Measurements from ENCODE around the gene LAMA5.
A peak's percentile ranks its signal among the peaks of the same experiment; 100 is the strongest.

LAMA5 gene

DNA sequence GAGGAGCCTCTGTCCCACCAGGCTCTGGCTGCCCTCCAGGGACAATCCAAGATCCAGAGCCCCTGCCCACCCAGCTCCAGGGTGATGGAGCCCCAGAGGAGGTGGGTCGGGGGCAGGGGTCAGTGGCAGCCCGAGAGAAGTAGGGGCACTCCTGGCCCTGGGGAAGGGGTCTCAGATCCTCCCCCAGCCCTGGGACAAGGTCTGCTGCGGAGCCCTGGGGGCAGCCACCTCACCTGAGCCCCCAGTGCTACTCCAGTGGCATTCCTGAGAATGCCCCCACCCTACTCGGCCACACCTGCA, 2.7 kb upstream of the LAMA5 start:
- no peak for DNase-seq (ENCODE audit: low read depth)

DNA sequence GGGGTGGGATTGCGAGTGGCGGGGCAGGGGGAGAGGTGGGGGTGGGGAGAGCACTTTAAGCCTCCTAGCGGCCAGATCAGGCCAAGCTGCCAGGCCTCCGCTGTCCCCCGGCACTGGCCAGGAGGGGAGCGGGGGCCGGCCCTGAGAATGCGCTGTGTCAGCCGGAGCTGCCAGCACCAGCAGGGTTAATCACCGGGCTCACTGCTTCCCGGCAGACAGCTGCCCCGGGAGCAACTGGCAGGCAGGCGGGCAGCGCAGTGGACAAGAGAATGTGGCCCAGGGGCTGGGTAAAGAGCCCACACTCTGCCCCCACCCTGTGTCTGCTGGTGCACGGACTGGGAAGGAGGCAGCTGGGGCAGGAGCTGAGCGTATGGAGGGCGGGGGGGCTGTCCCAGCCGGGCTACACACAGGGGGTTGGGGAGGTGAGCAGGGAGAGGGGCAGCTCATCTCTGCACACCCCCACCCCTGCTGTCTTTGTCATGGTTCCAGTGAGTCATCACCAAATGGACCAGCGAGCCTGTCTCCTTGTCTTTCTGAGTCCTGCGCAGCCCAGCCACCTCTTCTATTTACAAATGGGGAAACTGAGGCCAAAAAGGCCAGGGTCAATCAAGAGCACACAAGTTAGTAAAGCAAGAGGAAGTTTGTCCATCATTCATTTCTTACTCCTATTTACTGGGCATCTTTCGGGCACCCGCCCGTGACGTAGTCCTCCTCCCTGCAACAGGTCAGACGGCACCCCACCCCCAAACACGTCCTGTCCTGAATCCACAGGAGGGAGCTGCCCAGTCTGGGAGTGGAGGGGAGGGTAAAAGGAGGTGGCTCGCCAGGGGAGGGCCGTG, 2.1 kb upstream of the LAMA5 start:
- peak; percentile 69 for DNase-seq (ENCODE audit: low read depth)

DNA sequence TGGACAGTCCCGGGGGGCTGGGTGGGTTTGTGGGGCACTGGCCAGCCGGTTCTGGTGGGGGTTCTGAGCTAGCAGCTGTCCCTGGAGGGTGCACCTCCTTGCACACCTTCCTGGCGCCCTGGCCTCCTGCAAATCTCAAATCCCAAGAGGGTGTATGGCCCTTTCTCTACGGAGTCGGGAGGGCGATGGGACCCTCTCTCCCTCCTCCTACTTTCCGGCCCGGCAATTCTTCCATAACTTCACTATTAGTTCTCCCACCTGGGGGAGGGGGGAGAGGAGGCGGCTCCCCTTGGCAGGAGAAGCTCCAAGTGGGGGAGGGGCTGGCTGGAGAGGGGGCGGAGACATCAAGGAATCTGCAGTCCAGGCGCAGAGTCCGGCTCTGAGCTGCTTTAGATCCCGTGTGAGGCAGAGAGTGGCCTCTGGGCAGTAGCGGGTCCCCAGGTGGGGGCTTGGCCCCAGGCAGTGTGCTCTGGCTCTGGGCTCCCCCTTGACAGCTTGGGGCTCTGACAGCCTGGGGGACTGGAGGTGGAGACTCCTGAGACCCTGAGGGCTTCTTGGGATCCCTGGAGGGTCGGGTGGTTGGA, 1.4 kb upstream of the LAMA5 start:
- peak; percentile 44 for DNase-seq (ENCODE audit: low read depth)

DNA sequence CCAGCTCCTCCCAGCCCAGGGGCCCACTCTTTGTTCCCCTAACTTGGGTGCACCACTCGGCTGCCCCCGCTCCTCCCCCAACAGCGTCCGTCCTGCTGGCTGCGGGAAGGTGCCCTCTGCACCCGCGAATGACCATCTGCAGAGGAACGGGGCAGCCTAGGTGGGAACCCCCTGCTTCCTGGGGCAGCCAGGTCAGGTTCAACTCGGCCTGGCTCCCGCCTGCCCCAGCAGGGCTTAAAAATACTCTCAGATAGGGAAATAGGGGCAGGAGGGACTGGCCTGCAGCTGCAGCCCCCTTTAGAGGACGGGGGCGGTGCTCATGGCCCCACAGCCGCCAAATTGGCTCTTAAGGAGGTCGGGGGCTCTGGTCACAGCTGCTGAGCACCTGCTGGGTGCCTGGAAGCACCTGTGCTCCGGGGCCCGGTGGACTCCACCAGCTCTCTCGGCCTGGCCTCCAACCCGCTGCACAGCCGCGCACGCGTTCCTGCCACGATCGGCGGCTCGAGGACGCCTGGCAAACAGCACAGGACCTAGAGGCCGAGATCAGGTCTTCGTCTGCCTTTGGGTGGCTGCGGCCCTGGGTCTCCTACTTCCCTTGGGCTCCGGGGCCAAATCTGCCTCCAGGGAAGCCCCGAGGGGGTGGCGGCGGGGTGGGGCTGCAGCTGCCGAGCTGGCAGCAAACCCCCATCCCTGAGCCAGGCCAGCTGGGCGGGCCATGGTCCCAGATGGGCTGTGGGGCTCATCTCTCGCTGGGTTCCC, 700 bp upstream of the LAMA5 start:
- DNase-seq (ENCODE audit: low read depth), result no peak

DNA sequence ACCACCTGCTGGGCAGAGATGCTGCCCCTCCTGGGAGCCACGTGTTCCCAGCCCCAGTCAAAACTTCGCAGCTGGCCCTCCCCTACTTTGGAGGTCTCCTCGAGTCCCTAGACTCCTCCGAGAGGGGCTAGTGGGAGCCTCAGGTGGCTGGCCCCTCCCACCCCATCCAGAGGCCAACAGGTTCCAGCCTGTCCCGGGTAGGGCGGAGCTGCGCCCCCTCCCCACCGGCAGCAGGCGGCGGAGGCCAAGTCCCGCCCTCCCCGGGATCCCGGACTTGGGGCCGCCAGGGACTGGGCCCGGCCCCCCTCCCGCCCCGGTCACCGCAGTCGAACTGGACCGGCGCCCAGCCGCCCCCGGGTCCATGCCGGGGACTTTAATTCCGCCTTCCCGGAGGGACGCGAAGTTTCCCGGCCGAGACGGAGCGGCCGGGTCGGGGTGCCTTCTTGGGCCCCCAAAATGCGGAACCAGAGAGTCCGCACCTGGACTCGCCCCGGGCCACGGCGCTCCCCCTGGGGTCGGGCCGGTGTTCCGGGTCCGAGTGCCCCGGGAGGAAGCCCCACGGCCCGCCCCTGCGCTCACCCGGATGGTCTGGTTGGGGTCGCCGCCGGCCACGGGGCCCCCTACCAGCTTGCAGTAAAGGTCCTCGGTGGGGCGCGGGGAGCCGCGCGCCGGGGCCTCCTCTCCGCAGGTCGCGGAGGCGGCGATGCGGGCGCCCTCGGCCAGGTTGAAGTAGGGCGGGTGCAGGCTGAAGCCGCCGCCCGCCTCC, 559 bp downstream of the LAMA5 start:
- DNase-seq (ENCODE audit: low read depth), result no peak

DNA sequence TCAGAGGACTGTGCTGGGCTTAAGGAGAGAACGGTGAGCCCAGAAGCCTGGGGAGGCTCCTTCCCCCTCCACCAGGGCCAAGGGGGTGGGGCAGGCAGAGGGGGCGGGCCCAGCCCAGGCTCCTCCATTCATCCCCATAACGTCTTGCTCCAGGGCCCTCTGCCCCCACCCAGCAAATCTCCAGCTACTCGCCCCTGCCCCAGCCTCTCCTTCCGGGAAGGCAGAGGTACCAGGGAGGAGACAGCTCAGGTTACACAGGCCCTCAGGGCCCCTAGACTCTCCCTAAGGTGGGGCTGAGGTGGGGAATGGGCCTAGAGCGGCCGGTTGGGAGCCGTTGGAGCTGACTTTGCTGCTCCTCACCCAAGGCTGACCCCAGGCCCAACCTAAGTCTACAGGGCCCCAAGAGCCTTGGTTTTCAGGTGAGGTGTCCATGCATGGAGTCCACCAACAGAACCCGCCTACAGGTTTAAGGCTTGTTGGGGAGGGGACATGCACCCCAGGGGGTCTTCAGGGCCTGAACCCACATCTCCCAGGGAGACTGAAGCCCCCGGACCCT, 1.2 kb downstream of the LAMA5 start:
- no peak for DNase-seq (ENCODE audit: low read depth)

DNA sequence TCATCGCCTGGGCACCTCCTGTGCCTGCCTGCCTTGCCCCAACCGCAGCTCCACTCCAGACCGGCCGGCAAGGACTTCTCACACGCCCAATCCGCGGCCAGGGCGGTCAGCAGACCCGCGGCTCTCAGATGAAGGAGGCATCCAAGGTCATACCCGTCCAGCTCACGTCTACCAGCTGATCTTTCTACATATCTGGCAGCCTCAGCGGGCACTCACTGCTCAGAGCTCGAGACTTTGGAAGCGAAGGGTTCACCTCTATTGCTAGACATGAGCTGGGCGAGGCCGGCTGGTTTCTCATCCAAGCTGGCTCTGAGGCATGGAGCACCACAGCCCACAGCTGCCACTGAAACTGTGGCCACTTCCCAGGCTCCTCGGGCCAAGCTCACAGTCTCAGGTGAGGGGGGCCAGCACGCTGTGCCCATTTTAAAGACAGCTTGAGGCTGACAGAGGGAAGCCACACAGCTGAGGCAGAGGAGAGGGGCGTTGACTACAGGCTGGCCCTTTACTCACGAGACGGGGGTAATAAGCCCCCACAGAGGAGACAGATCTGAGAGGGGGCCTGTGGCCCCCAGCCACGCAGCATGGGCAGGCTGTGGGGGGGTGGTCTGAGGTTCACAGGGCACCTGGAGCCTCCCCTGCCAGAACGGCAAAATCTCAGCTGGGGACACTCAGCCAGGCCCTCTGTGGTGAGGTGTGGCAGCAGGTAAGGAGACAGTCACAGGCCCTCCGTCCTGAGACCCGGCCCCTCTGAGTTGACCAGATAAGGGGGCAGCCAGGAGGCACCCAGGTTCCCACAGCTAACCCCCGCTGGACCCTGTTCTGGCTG, 2.0 kb downstream of the LAMA5 start:
- no peak for DNase-seq (ENCODE audit: low read depth)

DNA sequence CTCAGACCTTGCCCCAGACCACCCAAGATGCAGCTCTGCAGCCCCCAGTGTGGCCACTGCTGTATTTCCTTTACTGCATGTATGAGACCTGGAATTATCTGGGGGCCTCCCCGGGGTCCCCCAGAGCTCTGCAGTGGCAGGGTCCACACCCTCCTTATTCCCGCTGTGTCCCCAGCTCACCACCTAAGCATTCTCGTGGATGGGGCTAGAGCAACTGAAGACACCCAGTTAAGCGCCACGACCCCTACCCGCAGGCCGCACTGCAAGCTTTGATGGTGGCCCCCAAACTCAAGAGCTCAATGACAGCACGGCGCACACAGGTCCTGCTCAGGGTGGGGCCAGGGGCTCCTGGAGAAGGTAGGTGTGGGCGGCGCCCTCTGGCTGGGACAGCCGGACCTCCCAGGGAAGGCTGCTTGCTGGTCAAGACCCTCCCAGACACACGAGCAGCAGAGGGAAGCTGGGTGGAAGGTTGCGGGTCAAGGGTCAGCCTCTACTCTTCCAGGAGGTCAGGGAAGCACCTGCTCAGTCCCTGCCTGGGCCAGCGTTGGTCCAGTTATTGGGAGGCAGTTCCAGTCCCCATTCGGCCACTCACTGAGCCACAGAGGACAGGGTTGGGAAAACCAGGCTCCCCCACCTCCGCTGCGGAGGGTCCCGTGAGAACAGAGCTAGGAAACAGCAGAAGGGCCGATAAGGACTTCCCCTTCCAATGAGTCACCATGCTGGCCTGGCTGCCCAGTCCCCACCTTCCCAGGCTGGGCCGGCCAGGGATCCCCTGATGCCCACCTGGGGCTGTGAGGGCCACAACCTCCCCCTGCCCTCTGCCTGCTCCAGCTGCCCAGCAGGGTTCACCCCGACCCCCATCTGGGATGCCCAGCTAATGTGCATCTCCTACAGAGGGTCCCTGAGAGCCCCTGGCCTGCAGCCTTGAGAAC, 2.9 kb downstream of the LAMA5 start:
- no peak for DNase-seq (ENCODE audit: low read depth)

DNA sequence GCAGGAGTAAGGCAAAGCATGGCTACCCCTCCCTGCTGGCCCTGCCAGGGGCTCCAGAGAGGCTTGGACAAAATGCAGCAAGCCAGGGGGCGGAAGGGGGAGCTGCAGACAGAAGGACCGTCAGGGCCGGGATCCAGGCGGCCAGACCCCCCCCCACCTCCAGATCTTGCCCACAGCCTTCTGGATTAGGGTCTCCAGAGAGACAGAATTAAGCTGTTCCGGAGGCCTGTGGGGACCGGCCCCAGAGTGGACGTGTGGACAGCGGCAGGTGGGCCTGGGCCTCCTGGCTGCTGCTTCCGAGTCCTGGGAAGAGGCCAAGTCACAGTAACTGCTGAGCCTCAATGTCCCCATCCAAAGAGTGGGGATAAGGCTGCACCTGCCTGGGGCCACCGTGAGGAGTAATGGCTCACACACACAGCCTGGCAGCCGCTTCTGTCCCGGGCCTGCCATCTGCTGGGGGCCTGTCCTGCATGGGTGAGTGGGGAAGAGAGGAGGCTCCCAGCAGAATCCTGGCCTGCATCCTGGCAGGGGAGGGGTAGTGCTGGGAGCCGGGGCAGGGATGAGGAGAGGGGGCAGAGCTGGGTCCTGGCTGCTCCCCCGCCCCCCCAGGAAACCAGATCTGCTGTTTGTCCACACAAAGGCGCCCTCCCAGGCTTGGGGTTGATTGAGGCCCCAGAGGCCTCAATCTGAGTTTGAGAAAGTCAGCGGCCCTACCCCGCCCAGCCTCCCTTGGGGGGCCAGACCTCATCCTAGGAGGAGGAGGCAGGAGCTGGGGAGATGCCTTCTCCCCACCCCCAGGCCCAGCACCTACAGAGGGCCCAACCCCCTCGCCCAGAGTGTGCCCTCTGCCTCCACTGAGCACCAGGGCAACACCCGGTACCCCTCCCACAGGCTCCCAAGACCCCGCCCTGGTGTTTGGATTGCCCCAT, 3.9 kb downstream of the LAMA5 start:
- no peak for DNase-seq (ENCODE audit: low read depth)

DNA sequence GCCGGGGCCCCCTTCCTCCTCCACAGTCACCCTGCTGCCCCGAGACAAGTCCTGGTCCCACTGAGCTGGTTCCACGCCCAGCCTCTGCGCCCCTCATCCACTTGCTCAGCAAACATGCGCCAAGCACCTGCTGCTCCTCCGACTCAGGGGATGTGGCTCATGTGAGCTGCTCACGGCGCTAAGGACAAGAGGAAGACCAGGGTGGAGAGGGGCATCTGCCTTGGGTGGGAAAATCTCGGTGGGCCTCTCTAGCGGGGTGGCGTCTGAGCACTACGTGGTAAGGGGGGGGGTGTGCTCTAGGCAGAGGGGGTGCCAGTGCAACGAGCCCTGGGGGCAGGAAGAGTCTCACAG, 4.5 kb downstream of the LAMA5 start:
- no peak for DNase-seq (ENCODE audit: low read depth)

DNA sequence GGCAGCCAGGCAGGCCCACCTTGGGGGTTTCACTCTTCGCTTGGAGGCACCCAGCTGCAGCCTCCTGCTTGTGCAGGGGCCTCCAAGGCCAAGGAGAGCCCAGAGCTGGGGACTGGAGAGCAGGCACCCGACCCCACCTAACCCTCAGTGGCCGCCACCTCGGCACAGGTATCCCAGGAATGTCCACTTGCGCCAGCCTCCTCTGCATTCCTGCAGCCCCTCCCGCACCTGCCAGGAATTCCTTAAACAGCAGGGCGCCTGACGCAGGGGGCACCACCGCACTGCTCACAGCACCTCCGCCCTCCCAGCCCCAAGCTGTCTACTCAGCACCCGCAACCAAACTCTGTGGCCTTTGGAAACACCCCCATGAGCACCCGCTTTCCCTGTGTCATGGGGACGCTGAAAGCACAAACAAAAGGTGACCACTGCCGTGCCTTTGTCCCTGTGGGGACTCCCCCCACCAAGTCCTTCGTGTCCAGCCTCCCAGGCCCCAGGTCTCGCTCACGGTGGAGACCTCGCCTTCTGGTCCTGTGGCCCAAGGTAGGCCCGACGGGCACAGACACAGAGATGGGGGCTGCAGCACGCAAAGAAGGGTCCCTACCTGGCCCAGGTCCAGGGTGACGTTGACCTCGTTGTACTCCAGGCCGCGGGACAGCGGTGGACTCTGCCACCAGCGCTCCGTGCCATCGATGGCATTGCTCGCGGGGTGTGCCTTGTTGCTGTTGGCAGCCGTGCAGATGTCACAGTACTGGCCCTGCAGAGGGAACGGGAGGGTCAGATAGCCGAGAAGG, 5.1 kb downstream of the LAMA5 start:
- DNase-seq (ENCODE audit: low read depth), result no peak

DNA sequence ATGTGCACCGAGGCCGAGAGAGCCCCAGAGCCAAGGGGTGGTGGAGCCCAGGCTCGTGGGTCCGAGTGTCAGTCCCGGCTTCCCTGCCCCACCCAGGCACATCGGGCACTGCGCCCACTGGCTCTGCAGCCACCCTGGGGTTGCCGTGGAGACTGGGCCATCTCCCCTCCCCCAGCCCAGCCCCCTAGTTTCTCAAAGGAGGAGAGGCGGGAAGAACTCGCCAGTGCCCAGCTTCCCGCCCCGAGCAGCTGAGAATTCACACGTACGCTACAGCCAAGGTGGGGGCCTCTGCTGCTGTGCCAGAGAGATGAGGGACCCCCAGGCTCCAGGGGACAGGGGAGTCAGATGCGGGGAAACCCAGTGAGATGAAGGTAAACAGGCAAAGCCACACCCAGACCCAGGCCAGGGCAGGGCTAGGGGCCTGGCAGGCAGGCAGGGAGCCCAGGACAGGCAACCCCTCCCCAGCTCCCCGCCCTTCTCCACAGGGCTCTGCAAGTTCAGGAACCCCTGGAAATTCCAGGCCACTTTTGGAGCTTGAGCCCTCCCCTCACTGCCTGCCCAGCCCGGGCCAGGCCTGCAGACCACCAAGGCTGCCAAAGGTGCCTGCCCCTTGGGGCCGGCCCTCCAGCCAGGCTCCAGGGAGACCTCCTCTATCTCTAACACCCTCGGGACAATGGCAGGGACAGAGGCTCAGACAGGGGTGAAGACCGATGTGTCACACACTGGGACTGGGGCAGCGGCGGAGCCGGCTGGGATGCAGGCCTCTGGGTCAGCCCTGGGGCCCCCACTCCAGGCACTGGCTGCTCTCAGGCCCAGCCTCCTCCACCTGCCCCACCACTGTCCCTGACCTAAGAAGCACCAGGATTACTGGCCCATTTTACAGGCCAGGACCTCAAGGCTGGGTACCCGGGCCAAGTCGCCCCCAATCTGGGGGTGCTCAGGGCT, 6.0 kb downstream of the LAMA5 start:
- DNase-seq (ENCODE audit: low read depth), result no peak

DNA sequence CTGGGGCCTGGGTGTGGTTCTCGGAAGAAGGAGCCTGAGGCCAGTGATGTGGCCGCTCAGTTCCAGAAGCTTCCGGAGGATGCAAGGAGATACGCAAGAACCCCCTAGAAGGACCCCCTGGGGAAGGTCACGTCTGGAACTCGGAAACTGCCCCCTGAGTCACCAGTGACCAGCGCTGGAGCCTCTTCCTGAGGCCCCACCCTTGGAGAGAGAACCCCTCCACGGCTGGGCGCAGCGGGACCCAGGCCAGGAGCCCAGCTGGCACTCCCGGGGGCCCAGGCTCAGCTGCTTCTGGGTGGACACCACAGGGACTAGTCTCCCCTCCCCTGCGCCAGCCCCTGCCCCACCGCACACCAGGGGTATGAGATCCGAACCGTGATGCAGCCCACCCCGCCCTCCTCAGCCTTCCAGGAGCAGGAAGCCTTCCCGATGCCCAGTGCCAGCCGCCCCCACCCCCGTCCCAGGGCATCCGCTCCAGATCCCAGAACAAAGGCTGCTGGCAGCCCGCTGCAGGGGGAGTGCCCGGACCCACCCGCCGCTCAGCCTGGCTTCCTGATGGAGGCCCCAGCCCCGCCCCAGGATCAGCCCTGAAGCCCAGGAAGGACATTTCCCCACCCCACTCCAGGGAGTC, 7.5 kb downstream of the LAMA5 start:
- DNase-seq (ENCODE audit: low read depth), result no peak

DNA sequence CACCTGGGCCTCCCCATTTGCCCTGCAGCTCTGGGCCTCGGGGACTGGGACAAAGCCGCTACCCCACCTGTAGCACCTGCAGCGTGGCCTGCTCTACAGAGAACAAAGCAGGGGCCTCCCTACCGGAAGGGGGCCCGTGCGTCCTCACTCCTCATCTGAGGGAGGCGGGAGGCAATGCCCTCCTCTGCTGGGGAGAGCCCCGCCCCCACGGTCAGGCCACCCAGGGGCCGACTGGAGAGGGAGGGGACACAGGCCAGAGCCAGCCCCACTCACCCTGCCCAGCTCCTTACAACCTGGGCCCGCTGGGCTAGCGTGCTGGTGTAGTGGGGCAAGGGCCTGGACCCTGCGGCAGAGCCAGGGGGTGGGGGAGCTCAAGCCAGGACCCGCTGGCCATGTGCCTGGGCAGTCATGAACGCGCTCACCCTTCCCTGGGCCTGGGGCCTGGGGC, 8.0 kb downstream of the LAMA5 start:
- no peak for DNase-seq (ENCODE audit: low read depth)

DNA sequence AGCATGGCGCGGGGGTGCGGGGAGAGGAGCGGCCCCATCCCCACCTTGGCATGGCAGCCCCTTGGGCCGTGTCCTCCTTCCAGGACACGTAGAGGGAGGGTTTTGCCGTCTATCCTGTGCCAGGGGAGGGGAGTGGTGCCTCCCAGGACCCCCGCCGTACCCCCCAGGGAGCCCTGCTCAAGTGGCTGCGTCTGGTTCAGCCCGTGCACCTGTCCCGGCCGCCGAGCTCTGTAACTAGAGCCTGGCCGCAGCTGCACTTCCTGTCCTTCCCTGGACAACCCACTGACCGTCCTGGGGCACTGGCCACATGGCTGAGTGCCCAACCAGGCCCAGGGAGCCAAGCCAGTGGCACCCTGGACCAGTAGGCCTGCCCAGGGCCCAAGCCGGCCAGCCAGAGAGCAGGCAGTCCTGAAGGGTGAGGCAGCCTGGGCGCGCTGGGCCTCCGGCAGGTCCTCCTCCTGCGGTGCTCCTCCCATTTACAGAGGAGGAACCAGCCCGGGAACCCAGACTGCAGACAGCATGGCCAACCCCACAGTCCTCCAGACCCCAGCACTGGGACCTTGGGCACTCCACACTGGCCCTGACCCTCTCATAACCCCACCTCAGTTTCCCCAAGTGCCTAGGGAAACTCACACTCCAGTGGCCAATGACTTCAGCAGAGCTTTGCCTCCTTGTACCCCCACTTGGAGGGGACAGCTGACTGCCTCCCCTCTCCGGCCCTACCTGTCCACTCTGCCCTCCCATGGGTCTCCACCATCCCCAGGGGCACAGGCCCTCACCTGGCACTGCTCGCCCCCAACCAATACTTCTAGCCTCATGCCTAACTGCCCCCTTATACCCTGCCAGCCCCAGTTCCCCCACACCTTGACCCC, 8.7 kb downstream of the LAMA5 start:
- DNase-seq (ENCODE audit: low read depth), result no peak

DNA sequence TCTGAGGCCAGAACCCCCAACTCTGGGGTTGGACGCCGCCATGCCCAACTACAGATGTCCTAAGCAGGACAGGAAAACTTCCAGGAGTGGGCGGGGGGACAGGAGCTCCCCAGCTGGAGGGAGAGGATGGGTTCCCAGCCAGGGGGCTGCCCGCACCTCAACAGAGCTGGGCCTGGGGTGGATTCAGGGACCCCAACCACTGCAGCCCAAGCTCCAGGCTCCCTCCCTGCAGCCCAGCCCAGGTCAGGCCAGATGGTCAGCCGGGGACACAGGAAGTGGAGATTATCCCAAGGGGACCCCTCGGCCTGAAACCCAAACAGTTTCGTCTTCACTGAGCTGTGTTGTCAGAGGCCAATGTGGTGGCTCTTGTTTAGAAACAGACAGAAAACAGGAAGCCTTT, 9.4 kb downstream of the LAMA5 start:
- no peak for DNase-seq (ENCODE audit: low read depth)

Measured in EH (cell line).